ENCODE measurements around the gene DCAF5.
"Not testable (repeated sequence)": the region's sequence is repeated elsewhere in the genome, so short reads cannot be mapped to it uniquely, and the experiment has no call there.

GRCh38 chr14:69182580-69182979 is 29.7 kb upstream of the DCAF5 start:
- TF ChIP-seq, protein P1, sequence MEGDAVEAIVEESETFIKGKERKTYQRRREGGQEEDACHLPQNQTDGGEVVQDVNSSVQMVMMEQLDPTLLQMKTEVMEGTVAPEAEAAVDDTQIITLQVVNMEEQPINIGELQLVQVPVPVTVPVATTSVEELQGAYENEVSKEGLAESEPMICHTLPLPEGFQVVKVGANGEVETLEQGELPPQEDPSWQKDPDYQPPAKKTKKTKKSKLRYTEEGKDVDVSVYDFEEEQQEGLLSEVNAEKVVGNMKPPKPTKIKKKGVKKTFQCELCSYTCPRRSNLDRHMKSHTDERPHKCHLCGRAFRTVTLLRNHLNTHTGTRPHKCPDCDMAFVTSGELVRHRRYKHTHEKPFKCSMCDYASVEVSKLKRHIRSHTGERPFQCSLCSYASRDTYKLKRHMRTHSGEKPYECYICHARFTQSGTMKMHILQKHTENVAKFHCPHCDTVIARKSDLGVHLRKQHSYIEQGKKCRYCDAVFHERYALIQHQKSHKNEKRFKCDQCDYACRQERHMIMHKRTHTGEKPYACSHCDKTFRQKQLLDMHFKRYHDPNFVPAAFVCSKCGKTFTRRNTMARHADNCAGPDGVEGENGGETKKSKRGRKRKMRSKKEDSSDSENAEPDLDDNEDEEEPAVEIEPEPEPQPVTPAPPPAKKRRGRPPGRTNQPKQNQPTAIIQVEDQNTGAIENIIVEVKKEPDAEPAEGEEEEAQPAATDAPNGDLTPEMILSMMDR (IDR thresholded peaks at IDR 0.05): not testable (repeated sequence)
- TF ChIP-seq POLR2AphosphoS5 (IDR thresholded peaks at IDR 0.05; ENCODE audit: insufficient read depth in 1 of 2, low read depth in 1 of 2): not testable (repeated sequence)

All from vagina (tissue), 2 donors.